Measurements from ENCODE around the gene ANKRD44.

ANKRD44 gene

GRCh38 chr2:197121255-197121654 is 189.3 kb downstream of the ANKRD44 start:
- H3K4me2 ChIP-seq (ENCODE audit: low read depth, low read length, poor library complexity, severe bottlenecking): no peak overlapping the region
- no peaks in the 10 kb centered on the region for H3F3A ChIP-seq (ENCODE audit: low read depth)
- H3K4me3 ChIP-seq (ENCODE audit: low read length, poor library complexity, severe bottlenecking): no peak overlapping the region
- no peaks in the 10 kb centered on the region for H3K79me2 ChIP-seq (ENCODE audit: insufficient read depth, low read length)
- TF ChIP-seq, protein P1, sequence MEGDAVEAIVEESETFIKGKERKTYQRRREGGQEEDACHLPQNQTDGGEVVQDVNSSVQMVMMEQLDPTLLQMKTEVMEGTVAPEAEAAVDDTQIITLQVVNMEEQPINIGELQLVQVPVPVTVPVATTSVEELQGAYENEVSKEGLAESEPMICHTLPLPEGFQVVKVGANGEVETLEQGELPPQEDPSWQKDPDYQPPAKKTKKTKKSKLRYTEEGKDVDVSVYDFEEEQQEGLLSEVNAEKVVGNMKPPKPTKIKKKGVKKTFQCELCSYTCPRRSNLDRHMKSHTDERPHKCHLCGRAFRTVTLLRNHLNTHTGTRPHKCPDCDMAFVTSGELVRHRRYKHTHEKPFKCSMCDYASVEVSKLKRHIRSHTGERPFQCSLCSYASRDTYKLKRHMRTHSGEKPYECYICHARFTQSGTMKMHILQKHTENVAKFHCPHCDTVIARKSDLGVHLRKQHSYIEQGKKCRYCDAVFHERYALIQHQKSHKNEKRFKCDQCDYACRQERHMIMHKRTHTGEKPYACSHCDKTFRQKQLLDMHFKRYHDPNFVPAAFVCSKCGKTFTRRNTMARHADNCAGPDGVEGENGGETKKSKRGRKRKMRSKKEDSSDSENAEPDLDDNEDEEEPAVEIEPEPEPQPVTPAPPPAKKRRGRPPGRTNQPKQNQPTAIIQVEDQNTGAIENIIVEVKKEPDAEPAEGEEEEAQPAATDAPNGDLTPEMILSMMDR (conservative IDR thresholded peaks at IDR 0.05; ENCODE audit: low read length): no peak
- no peak for TF ChIP-seq EZH2phosphoT487 (IDR thresholded peaks at IDR 0.05; ENCODE audit: borderline replicate concordance)
- peaks cover 57% of the 10 kb centered on the region; the same call in 1 of the 2 replicates for H3K36me3 ChIP-seq (ENCODE audit: insufficient read depth, low read length)
- H3K9ac ChIP-seq (ENCODE audit: low read depth, low read length, poor library complexity, severe bottlenecking): no peak overlapping the region
- peaks cover 9% of the 10 kb centered on the region for H3K4me1 ChIP-seq (ENCODE audit: insufficient read depth, low read length, poor library complexity, severe bottlenecking)
- H4K20me1 ChIP-seq (ENCODE audit: insufficient read depth, low read length, poor library complexity, severe bottlenecking): no peaks in the 10 kb centered on the region
- no peak overlapping the region for H2AFZ ChIP-seq (ENCODE audit: low read length)
- no peaks in the 10 kb centered on the region for H3K9me3 ChIP-seq (ENCODE audit: insufficient read depth, low read depth, low read length)
- no peaks in the 10 kb centered on the region for H3K9me2 ChIP-seq (replicated peaks; ENCODE audit: low read depth, low read length)
- no peaks in the 10 kb centered on the region for H3K27me3 ChIP-seq (ENCODE audit: insufficient read depth, low read length, poor library complexity, severe bottlenecking)

GRCh38 chr2:197116306-197116879 is 194.2 kb downstream of the ANKRD44 start:
- H3K4me1 ChIP-seq (ENCODE audit: insufficient read depth, low read length, poor library complexity, severe bottlenecking): peaks cover 1% of the 10 kb centered on the region
- no peak overlapping the region for H3K9ac ChIP-seq (ENCODE audit: low read depth, low read length, poor library complexity, severe bottlenecking)
- no peaks in the 10 kb centered on the region for H3F3A ChIP-seq (ENCODE audit: low read depth)
- H3K9me2 ChIP-seq (replicated peaks; ENCODE audit: low read depth, low read length): no peaks in the 10 kb centered on the region
- H3K79me2 ChIP-seq (ENCODE audit: insufficient read depth, low read length): no peaks in the 10 kb centered on the region
- no peaks in the 10 kb centered on the region for H4K20me1 ChIP-seq (ENCODE audit: insufficient read depth, low read length, poor library complexity, severe bottlenecking)
- no peak overlapping the region for H3K4me2 ChIP-seq (ENCODE audit: low read depth, low read length, poor library complexity, severe bottlenecking)
- no peaks in the 10 kb centered on the region for H3K9me3 ChIP-seq (ENCODE audit: insufficient read depth, low read depth, low read length)
- no peak for TF ChIP-seq EZH2phosphoT487 (IDR thresholded peaks at IDR 0.05; ENCODE audit: borderline replicate concordance)
- TF ChIP-seq, protein P1 (conservative IDR thresholded peaks at IDR 0.05; ENCODE audit: low read length): no peak
- H2AFZ ChIP-seq (ENCODE audit: low read length): no peak overlapping the region
- no peaks in the 10 kb centered on the region for H3K27me3 ChIP-seq (ENCODE audit: insufficient read depth, low read length, poor library complexity, severe bottlenecking)
- H3K36me3 ChIP-seq (ENCODE audit: insufficient read depth, low read length): peaks cover 26% of the 10 kb centered on the region; the same call in 1 of the 2 replicates
- H3K4me3 ChIP-seq (ENCODE audit: low read length, poor library complexity, severe bottlenecking): no peak overlapping the region

DNA sequence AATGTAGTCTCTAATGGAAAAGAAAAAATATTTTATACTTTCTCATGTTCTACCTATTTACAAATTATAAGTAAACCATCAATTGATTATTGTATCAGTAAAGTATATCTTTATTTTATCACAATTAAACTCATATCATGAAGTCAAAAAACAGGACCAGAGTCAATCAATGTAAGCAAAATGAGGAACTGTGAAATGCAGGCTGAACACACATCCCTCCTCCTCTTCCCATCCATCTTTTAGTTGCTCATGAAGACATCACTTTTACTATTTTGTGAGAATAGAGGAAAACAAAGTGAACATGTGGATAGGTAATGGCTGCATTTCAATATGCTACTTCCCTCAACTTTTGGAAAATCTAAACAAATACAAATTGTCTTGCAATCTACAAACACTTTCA is 195.3 kb downstream of the ANKRD44 start:
- peaks cover 20% of the 10 kb centered on the region; the same call in 1 of the 2 replicates for H3K36me3 ChIP-seq (ENCODE audit: insufficient read depth, low read length)

More for the DNA sequence above, 195.3 kb downstream of the ANKRD44 start:
- TF ChIP-seq EZH2phosphoT487 (IDR thresholded peaks at IDR 0.05; ENCODE audit: borderline replicate concordance): no peak
- TF ChIP-seq, protein P1 (conservative IDR thresholded peaks at IDR 0.05; ENCODE audit: low read length): no peak
- no peak overlapping the region for H3K4me3 ChIP-seq (ENCODE audit: low read length, poor library complexity, severe bottlenecking)
- H3K4me1 ChIP-seq (ENCODE audit: insufficient read depth, low read length, poor library complexity, severe bottlenecking): no peaks in the 10 kb centered on the region
- H3K79me2 ChIP-seq (ENCODE audit: insufficient read depth, low read length): no peaks in the 10 kb centered on the region
- no peaks in the 10 kb centered on the region for H4K20me1 ChIP-seq (ENCODE audit: insufficient read depth, low read length, poor library complexity, severe bottlenecking)
- no peak overlapping the region for H3K4me2 ChIP-seq (ENCODE audit: low read depth, low read length, poor library complexity, severe bottlenecking)
- H3K9ac ChIP-seq (ENCODE audit: low read depth, low read length, poor library complexity, severe bottlenecking): no peak overlapping the region
- no peaks in the 10 kb centered on the region for H3K27me3 ChIP-seq (ENCODE audit: insufficient read depth, low read length, poor library complexity, severe bottlenecking)
- H3K9me3 ChIP-seq (ENCODE audit: insufficient read depth, low read depth, low read length): no peaks in the 10 kb centered on the region
- no peaks in the 10 kb centered on the region for H3K9me2 ChIP-seq (replicated peaks; ENCODE audit: low read depth, low read length)
- no peaks in the 10 kb centered on the region for H3F3A ChIP-seq (ENCODE audit: low read depth)
- no peak overlapping the region for H2AFZ ChIP-seq (ENCODE audit: low read length)
